Measurements from ENCODE around the gene CYP46A1.

CYP46A1 gene

DNA sequence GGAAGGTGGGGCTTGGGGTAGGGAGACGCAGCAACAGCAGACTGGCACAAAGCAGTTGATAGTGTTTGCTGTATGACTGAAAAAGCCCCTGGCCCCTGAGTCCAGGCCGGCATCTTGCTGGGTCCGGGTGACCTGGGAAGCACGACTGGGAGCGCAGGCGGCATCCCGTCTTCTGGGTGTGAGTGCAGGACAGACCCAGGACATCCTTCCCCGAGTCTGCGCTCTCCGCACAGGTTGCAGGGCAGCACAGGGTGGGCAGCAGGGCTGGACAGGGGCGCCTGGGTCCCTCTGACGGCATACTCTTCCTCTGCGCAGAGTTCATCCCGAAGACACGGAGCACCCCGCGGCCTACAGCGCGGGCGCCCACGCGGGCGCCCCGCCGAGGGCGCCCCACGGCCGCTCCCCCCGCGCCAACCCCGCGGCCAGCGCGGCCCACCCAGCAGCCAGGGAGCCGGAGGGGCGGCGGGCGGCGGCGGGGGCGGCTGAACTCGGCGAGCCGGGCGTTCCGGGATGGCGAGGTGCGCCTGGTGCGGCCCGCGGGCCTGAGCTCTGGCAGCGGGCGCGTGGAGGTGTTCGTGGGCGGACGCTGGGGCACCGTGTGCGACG, 9.2 kb upstream of the CYP46A1 start:
- no peak for DNase-seq

DNA sequence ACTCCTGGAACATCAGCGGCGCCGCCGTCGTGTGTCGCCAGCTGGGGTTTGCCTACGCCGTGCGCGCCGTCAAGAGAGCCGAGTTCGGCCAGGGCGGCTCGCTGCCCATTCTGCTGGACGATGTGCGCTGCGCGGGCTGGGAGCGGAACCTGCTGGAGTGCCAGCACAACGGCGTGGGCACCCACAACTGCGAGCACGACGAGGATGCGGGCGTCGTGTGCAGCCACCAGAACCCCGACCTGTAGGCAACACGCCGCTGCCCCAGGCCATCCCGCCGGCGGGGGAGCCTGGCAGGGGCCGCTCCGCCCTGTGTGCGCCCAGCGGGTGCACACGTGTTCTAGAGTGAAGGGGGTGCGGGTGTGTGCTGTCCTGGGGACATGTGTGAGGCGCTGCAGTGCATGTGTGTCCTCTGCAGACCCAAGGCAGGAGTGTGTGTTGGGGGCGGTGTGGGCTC, 8.7 kb upstream of the CYP46A1 start:
- DNase-seq, result no peak

DNA sequence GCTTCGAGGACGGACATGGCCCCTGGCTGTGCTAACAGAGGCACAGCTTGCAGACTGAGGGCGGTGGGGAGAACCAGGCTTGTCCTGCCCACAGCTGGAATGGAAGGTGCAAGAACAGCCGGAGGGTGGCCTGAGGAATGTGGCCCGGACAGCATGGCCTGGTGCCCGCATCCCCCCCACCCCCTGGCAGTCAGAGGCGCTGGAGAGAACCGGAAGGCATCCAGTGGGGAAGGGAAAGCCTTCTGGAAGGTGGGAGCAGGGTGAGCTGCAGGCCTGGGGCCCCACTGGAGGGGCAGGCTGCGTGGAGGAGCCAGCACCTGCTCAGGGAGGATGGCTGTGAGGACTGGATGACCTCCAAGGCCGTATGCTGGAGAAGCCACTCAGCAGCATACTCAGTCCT, 8.1 kb upstream of the CYP46A1 start:
- no peak for DNase-seq

DNA sequence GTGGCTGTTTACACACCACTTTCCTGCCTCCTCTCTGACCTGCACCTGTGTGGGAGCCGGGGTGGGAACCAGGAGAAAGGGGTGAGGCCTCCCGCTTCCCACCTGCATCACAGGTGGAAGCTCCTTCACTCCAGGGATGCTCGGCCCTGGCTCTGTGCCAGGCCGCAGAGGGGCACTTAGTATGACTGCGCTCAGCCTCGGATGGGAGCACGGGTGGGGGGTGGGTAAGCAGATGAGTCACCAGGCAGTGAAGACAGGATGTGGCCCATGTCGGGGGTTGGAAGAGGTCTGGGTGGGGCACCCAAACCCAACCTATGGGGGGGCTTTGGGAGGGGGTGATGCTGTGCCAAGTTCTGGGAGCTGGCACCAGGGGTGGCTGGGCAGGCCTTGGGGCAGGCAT, 7.4 kb upstream of the CYP46A1 start:
- DNase-seq, result peak; percentile 38

DNA sequence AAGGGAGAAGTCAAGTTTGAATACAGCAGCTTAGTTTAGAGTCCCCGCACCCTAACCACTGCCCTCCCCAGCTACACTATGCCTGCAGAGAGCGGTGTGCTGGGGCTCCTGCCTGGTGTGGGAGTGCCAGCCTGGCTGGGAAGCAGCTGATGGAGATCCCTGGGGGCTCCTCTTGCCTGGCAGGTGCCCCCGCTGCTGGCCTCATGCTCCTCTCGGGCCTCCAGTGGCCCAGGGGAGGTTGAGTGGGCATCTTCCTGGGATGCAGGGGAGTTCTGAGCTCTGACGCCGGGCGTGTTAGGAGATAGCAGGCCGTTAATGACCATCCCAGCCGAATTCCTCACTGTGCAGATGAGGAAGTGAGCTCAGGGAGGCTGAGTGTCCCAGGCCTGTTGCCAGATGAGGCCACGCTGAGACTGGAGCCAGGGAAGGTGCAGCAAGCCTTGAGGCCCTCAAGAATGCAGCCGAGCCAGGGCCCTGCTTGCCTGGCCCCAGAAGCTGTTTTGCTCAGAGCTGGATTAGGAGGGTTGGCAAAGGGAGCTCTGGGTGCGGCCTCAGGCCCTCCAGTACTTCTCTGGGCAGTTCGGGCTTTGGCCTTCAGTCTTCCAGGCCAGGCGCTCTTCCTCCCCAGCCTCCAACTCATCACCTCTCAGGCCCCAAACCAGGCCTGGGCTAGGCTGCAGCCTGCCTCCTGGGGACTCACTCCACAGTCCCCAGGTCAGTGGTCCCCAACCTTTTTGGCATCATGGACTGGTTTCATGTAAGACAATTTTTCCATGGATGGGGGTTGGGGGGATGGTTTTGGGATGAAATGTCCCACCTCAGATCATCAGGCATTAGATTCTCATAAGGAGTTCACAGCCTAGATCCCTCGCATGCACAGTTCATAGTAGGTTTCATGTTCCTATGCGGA, 6.6 kb upstream of the CYP46A1 start:
- DNase-seq, result no peak

DNA sequence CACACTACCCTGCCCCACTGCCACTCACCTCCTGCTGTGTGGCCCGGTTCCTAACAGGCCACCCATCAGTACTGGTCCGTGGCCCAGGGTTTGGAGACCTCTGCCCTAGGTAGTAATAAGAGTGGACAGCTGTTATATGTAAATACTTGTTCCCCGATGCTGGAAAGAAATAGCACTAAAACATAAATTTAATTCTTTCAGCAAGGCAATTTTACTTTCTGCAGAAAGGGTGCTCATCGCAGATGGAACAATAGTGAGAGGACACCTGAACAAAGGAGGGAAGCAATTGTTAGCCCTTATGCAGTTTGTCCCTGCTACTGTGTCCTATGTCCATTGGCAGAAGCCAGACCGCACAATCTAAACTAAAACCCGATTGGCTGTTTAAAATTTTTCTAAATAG, 5.9 kb upstream of the CYP46A1 start:
- DNase-seq, result no peak

DNA sequence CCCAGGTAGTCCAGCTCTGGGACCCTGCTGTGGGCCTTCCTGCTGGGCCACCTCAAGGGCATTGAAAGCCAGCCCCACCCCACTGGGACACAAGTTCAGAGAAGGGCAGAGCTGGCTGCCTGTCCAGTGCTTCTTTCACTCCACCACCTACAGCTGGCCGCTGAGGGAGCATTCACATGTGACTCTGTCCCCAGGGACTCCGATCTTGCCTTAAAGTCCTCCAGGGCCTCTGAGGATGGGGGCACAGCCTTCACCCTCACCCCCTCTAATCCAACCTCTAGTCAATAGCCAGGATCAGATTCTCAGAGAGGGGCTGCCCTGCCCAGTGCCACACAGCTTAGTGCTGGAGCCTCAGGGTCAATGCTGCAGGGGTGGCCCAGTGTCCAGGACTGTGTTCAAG, 5.0 kb upstream of the CYP46A1 start:
- DNase-seq, result no peak

DNA sequence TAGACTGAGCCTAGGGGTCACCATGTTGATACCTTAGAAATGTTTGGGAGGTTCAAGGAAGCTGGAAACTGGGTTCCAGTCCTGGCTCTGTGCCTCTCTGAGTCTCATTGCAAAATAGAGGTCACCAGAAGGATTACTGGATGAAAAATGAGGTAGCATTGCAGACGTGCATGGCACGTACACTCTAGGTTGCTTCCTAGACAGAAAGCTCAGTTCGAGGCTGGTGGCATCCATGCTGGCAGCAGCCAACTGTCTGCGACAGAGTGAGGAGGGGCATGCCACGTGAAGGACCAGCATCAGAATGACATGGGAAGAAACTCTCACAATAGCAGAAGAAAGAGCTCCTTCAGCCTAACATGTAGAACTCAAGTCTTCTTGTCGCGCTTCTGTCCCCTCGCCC, 4.6 kb upstream of the CYP46A1 start:
- DNase-seq, result no peak

DNA sequence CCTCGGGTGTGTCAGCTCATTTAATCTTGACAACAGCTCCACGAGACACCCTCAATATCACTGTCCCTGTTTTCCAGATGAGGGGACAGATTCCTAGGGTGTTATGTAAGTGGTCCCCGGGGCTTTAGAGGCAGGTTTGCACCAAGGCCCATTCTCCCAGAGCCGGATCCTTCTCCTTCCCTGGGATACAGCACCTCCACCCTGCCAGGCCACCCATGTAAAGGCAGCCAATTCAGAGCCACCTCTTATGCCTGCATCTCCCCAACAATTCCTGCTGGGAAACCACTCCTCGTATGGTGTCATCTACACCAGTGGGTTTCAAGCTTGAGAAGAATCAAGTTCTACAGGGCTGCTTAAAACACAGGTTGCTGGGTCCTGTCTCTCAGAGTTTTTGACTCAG, 4.1 kb upstream of the CYP46A1 start:
- DNase-seq, result no peak

DNA sequence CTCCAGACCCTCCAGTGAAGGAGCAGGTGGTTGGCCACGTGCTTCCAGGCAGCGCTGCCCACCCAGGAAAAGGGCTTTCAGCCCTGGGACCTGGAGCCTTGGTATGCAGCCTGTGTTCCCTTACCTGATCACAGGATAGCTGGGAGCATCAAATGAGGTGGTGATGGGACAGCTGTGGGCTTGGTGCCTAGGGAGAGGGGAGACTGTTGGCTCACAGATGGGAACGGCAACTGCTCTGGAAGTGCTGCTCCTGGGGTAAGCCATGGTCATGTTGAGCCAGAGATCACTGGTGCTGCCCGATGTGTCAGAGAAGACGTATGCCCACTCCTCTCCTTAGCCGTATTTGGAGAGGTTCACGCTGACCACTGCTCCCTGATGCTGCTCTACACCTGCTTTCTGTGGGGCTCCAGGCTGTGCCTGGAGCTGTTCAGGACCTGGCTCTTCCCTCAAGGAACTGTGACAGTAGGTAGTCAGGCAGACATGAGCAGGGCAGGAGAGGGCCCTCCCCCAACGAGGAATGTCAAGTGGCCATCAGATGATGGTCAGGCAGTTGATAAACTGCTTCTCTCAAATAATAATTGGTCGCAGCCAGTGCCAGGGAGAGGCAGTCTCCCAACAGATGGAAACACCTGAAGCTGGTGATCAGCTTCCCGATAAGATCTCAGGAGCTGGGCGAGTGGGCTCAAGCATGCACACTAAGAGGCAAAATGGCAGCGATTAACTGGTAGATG, 2.8 kb upstream of the CYP46A1 start:
- no peak for DNase-seq

DNA sequence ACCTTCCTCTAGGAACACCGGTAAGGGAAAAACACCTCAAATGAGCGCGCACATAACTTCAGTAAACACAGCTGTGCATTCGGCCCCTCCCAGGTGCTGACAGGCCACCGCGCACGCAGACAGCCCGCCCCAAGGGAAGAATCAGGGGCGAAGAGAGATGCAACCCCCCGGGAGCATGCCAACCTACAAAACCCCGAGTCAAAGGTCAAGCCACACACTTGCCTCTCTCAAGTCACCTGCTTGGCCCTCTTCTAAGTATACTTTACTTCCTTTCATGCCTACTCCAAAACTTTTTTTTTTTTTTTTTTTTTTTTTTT, 2.3 kb upstream of the CYP46A1 start:
- no peak for DNase-seq

DNA sequence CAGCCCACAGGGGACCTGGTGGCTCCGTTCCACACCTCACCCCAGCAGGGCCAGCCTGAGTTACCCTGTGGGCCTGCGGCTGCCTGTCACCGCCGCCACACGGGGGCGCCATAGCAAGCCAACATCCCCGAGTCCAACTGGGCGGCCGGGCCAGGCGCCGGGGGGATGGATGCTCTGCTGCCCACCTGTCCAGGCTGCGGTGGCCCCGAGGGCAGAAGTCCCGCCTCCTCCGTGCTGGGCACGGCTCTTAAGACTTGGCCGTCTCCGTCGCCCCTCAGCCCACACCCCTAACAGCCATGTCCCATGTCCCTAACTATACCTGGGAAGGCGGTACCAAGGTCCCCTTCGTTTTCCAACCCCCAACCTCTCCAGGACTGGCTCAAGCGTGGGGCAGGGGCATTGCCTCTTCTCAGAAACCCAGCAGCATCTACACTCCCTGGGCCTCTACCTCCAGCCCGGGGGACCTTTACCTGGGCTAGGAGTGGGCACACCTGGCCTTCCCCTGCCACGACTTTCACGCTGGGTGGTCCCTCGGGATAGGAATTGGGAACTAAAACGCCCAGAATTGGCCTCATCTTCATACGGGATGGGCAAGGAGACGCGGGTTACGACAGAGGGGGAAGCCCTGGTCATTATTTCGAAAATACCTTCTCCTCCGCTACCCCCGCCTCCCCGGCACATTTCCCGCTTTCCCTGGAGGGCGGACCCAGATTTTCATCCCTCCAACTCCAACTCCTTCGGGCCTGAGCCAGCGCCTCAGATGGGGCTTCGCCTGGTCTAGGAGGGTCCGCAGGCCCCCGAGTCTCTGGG, 1.1 kb upstream of the CYP46A1 start:
- peak; percentile 74 for DNase-seq

DNA sequence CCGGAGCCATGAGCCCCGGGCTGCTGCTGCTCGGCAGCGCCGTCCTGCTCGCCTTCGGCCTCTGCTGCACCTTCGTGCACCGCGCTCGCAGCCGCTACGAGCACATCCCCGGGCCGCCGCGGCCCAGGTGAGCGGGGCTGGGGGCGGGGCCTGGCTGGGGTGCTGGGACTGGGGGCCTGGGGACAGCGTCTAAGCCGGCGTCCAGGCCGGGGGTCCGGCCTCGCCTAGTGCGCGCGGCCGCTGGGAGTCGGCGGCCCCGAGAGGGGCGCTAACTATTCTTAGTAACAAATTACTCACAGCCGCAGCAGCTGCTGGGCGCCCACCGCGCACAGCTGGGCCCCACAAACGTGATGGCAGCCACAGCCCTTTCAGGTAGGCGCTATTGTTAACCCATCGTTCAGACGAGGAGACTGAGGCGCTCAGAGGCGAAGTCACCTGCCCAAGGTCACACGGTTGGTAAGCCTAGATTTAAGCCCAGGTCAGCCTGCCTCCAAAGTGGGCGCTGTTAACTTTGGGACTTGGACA, 374 bp downstream of the CYP46A1 start:
- DNase-seq, result no peak

DNA sequence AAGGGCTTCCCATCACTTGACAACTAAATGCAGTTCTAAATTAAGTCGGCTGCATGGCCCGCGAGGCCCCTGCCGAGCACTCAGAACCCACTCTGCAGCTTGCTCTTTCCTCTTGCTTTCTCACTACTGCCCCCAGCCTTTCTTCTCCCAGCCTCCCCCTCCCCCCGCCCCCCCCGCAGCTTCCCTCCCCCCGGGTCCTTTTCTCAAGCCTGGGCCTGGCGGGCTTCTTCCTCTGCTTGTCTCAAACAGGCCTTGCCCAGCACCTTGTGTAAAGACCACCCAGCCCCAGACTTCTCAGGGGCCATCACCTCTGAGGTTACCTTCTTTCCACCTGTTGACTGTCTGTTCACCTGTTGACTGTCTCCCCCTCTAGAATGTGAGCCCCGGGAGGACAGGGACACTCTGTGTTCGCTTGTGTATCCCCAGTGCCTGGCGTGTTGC, 1.1 kb downstream of the CYP46A1 start:
- no peak for DNase-seq

DNA sequence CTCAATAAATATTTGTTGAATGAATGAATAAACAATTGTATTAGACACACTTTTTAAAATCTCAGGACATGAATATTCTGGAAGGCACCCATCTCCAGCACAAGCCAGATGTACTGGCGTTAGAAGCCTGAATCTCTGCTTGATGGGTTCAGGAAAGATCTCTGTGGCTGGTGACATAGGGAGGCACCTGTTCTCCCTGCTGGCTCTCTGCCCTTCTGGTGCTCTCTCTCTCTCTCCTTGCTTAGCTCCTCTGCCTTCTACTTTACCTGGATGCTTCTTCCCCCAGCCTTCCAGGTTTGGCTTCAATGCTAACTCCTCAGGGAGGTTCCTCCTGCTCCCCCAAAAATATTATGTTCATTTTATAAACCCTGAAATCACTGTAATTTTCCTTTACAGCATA, 1.5 kb downstream of the CYP46A1 start:
- no peak for DNase-seq

DNA sequence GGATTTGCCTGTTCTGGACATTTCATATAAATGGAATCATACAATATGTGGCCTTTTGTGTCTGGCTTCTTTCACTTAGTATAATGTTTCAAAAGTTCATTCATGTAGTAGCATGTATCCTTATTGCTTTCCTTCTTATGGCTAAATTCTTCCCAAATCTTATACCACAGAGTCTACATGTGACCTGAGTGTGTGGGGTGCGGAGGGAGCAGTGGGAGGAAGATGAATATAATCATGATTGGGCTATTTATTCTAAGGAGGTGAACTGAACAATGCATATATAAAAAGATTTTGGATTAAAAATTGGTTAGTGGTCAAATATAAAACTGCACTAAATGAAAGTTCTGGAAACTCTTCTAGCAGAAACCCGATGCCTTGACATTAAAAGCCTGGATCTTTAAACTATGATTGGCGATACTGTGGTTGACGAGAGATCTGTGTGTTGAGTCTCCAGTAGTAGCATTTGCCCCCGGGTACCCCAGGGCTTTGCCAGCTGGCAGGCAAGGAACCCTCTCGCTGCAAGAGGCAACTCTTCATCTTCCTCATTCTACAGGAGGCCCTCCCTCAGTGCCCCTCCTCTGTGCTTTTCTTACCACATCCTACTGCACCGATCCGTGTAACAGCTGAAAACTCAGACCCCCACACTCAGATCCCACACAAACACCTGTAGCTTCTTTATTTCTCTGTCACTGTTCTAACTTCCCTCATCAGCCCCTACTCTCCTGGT, 2.6 kb downstream of the CYP46A1 start:
- no peak for DNase-seq

DNA sequence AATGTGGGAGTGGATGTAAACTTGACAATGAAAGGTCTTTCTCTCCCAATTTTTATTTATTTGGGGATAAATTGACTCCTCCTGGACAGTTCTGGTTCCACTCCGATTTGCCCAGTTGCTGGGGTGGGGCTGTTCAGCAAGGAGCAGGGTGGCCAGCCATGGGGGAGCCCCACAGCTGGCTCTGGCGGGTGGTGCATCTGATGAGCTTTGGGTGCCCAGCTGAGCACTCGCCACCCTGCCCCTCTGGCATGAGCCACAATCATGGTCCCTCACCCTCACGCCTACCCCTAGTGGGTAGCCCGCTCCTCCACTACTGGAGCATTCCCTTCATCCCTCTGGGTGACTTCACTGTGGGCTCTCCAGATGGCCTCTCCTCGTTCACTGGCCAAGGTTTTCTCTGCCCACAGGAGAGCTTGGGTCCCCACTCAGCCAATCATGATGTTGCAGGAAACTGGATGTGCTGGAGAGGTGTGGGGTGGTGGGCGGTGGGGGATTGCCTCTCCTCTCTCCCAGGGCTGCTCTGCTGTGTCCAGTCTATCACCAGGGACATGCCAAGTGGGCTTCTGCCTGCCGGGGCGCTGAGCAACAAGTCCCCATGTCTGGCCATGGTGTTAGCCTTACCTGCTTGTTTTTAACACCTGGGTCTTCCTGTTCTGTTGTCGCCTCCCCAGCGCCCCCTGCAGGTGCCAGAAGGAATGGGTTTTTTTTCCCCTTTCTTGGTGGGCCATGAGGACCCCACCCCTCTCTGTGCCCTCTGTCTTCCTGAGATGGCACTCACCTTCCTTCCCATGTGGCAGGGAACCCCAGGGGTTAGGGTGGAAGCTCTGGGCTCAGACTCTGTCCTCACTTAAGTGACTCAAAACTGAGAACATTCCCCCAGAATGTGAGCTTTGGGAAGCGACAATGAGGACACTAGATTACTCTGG, 3.4 kb downstream of the CYP46A1 start:
- DNase-seq, result no peak

DNA sequence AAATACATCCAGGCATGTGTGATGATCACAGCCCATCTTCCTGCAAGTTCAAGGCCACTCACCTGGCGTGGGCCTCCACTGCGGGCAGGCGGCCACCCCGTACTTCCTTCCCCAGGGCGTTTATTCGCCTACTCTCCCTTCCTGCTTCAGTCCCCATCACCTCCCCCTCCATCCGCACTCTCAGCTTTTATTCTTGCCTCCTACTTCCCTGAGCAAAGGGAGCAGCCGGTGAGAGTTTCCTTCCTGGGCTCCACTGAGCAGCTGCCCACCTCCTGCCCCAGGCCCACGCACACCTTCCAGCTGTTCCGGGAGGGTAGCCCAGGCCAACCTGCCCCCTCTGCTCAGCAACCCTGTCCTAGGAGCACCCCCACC, 4.1 kb downstream of the CYP46A1 start:
- no peak for DNase-seq

DNA sequence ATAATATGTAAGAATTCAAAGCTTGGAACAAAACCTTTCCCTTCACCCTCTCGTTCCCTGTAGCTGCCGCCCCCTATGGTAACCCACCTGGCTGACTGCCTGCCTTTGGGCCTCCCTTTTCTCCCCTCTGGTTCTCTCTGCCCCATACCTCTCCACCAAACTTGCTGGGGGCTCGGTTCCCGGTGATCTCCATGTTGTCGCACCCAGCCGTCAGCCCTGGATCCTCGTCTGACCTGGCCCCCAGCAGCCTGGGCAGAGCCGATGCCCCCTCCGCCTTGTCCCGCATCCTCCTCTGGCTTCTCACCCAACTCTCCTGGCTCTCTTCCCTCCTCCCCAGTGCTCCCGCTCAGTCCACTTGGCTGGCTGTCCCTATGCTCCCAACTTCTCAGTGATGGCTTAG, 4.5 kb downstream of the CYP46A1 start:
- DNase-seq, result no peak

DNA sequence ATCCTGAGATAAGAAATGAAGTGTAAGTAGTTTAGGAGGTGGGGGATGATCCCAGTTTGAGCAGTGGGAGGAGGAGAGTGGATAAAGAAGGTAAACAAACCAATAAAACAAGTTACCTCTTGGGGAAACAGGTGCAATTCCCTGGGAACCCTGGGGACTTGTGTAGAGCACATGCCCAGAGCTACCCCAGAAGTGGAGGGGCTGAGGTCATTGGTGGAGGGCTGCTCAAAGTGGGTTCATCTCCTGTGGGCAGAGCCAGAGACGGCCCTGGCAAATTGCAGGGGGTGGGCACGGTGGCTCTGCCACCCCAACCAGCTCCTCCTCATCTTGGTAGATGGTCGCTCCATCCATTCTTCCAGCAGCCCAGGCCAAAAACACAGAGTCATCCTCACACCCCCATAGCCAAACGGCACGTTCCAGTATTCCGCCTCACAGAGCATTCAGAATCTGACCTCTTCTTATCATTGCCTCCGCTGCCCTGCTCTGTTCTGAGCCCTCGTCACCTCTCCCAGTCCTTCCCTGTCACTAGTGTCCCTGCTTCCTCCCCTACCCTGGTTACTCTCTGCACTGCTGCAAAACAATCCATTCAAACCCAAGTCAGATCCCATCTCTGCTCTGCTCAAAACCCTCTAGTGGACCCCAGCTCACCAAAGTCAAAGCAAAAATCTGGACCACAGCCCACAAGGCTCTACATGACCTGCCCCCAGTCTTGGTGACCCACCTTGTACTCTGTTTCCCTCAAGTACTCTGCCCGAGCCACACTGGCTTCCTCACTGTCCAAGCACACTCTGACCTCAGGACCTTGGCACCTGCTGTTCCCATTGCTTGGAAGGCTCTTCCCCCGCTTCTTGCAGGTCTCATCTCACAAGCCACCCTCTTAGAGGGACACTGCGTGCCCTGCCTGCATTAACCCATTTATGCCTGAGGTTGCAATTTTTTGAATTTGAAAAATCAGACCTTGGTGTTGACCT, 5.5 kb downstream of the CYP46A1 start:
- no peak for DNase-seq

All from activated effector memory CD4-positive, alpha-beta T cell treated with Interleukin-2 at 50 U/mL for 16 hours (primary cell).